Central memory CD8-positive, alpha-beta T cell (primary cell): ENCODE data around the gene NDUFA8.
A peak's percentile ranks its signal among the peaks of the same experiment; 100 is the strongest.

Experiments used
- ATAC-seq: fragments of 150-1000 bp; cut with Tn5 transposase; replicated peaks from 2 replicates; pipeline ENCODE4 v1.10.0; 2022; ENCODE audit warnings: mild to moderate bottlenecking, moderate FRiP score, moderate number of reproducible peaks; ENCODE audit not compliant: poor library complexity, severe bottlenecking; ENCODE audit errors: extremely low read depth
- DNase-seq, 2 donors: peaks; one replicate each; pipeline ENCODE4 v3.0.0; 2021; ENCODE audit warnings: low spot score in 2 of 2
- H3K27ac Mint-ChIP-seq: one replicate; pipeline ENCODE4 v1.8.0; 2022; ENCODE audit warnings: low read depth, mild to moderate bottlenecking, moderate library complexity, mixed read lengths
- H3K27me3 Mint-ChIP-seq: one replicate; pipeline ENCODE4 v1.8.0; 2022; ENCODE audit warnings: mixed read lengths
- H3K36me3 Mint-ChIP-seq: one replicate; pipeline ENCODE4 v1.8.0; 2022; ENCODE audit warnings: mild to moderate bottlenecking, moderate library complexity, mixed read lengths; ENCODE audit not compliant: insufficient read depth
- H3K4me1 Mint-ChIP-seq: one replicate; pipeline ENCODE4 v1.8.0; 2022; ENCODE audit warnings: mixed read lengths
- H3K4me3 Mint-ChIP-seq: one replicate; pipeline ENCODE4 v1.8.0; 2022; ENCODE audit warnings: mild to moderate bottlenecking, moderate library complexity, mixed read lengths
- H3K9me3 Mint-ChIP-seq: one replicate; pipeline ENCODE4 v1.8.0; 2022; ENCODE audit warnings: mixed read lengths

The NDUFA8 gene

GRCh38 chr9:122159026-122159924 lies at the start of gene NDUFA8, which contains the start of gene MORN5:
Gene NDUFA8, minus strand, starts transcription at chr9:122159779. Its CDS starts 102 bp downstream, at chr9:122159677.
Gene MORN5, plus strand, starts transcription at chr9:122159908. Its CDS starts 65 bp downstream, at chr9:122159973.
- peak; percentile 84 for ATAC-seq
- Mint-ChIP-seq H3K4me1 (peaks cover 40% of the 10 kb centered on the region), H3K27me3 (peaks cover 30% of the 10 kb centered on the region), H3K4me3 (peak within 1 kb of the TSS; percentile 95), H3K36me3 (peaks cover 8% of the 10 kb centered on the region), H3K9me3 (no peaks in the 10 kb centered on the region), H3K27ac (peak within 1 kb of the TSS; percentile 97)
- DNase-seq: peak; percentile 93

- Mint-ChIP-seq H3K27ac (no peak overlapping the region), H3K27me3 (peaks cover 58% of the 10 kb centered on the region)
- no peak for DNase-seq
Observed at GRCh38 chr9:122207096-122207495, 47.5 kb upstream of the NDUFA8 start.

GRCh38 chr9:122206118-122207046 lies 46.8 kb upstream of the NDUFA8 start:
- H3K9me3 Mint-ChIP-seq: no peaks in the 10 kb centered on the region
- H3K4me3 Mint-ChIP-seq: no peak overlapping the region
- no peak for ATAC-seq
- no peaks in the 10 kb centered on the region for H3K36me3 Mint-ChIP-seq
- H3K27ac Mint-ChIP-seq: no peak overlapping the region
- no peak for DNase-seq
- no peaks in the 10 kb centered on the region for H3K4me1 Mint-ChIP-seq
- peaks cover 51% of the 10 kb centered on the region for H3K27me3 Mint-ChIP-seq

More at GRCh38 chr9:122207096-122207495, 47.5 kb upstream of the NDUFA8 start:
- ATAC-seq: no peak
- H3K36me3 Mint-ChIP-seq: no peaks in the 10 kb centered on the region
- no peak overlapping the region for H3K4me3 Mint-ChIP-seq
- no peaks in the 10 kb centered on the region for H3K9me3 Mint-ChIP-seq
- no peaks in the 10 kb centered on the region for H3K4me1 Mint-ChIP-seq

GRCh38 chr9:122205176-122205575 lies 45.6 kb upstream of the NDUFA8 start:
- DNase-seq (no peak), ATAC-seq (no peak)
- Mint-ChIP-seq H3K36me3 (no peaks in the 10 kb centered on the region), H3K27ac (no peak overlapping the region), H3K4me1 (no peaks in the 10 kb centered on the region), H3K27me3 (peaks cover 39% of the 10 kb centered on the region), H3K4me3 (no peak overlapping the region), H3K9me3 (no peaks in the 10 kb centered on the region)

- DNase-seq (no peak), ATAC-seq (no peak)
- H3K27me3 Mint-ChIP-seq: peaks cover 32% of the 10 kb centered on the region
- H3K27ac Mint-ChIP-seq: no peak overlapping the region
- no peaks in the 10 kb centered on the region for H3K4me1 Mint-ChIP-seq
- H3K4me3 Mint-ChIP-seq: no peak overlapping the region
- no peaks in the 10 kb centered on the region for H3K9me3 Mint-ChIP-seq
- no peaks in the 10 kb centered on the region for H3K36me3 Mint-ChIP-seq
Observed at GRCh38 chr9:122204491-122204890, 44.9 kb upstream of the NDUFA8 start.

- Mint-ChIP-seq H3K36me3 (no peaks in the 10 kb centered on the region), H3K27ac (no peak overlapping the region), H3K4me1 (no peaks in the 10 kb centered on the region), H3K27me3 (peaks cover 31% of the 10 kb centered on the region), H3K9me3 (no peaks in the 10 kb centered on the region), H3K4me3 (no peak overlapping the region)
- ATAC-seq (no peak), DNase-seq (no peak)
Observed at GRCh38 chr9:122204055-122204454, 44.5 kb upstream of the NDUFA8 start.

- Mint-ChIP-seq H3K4me3 (no peak overlapping the region), H3K9me3 (no peaks in the 10 kb centered on the region), H3K27me3 (peaks cover 22% of the 10 kb centered on the region), H3K4me1 (no peaks in the 10 kb centered on the region), H3K27ac (no peak overlapping the region), H3K36me3 (no peaks in the 10 kb centered on the region)
- no peak for DNase-seq
- no peak for ATAC-seq
Observed at GRCh38 chr9:122202111-122202510, 42.5 kb upstream of the NDUFA8 start.

GRCh38 chr9:122201641-122202040 lies 42.1 kb upstream of the NDUFA8 start:
- DNase-seq (no peak), ATAC-seq (no peak)
- Mint-ChIP-seq H3K27me3 (peaks cover 22% of the 10 kb centered on the region), H3K27ac (no peak overlapping the region), H3K36me3 (no peaks in the 10 kb centered on the region), H3K9me3 (no peaks in the 10 kb centered on the region), H3K4me1 (no peaks in the 10 kb centered on the region), H3K4me3 (no peak overlapping the region)

- Mint-ChIP-seq H3K9me3 (no peaks in the 10 kb centered on the region), H3K27ac (no peak overlapping the region), H3K4me1 (no peaks in the 10 kb centered on the region), H3K27me3 (peaks cover 16% of the 10 kb centered on the region), H3K36me3 (no peaks in the 10 kb centered on the region), H3K4me3 (no peak overlapping the region)
- ATAC-seq (no peak), DNase-seq (no peak)
Observed at GRCh38 chr9:122200960-122201595, 41.5 kb upstream of the NDUFA8 start.

GRCh38 chr9:122197882-122198281 lies 38.3 kb upstream of the NDUFA8 start:
- Mint-ChIP-seq H3K9me3 (no peaks in the 10 kb centered on the region), H3K27me3 (peaks cover 16% of the 10 kb centered on the region), H3K27ac (no peak overlapping the region), H3K36me3 (no peaks in the 10 kb centered on the region), H3K4me1 (no peaks in the 10 kb centered on the region), H3K4me3 (no peak overlapping the region)
- ATAC-seq (no peak), DNase-seq (no peak)

GRCh38 chr9:122197426-122197825 lies 37.8 kb upstream of the NDUFA8 start:
- Mint-ChIP-seq H3K9me3 (no peaks in the 10 kb centered on the region), H3K4me3 (no peak overlapping the region), H3K27me3 (peaks cover 16% of the 10 kb centered on the region), H3K4me1 (no peaks in the 10 kb centered on the region), H3K36me3 (no peaks in the 10 kb centered on the region), H3K27ac (no peak overlapping the region)
- DNase-seq (no peak), ATAC-seq (no peak)

- H3K27ac Mint-ChIP-seq: no peak overlapping the region
- no peaks in the 10 kb centered on the region for H3K4me1 Mint-ChIP-seq
- H3K4me3 Mint-ChIP-seq: no peak overlapping the region
- no peaks in the 10 kb centered on the region for H3K36me3 Mint-ChIP-seq
- no peaks in the 10 kb centered on the region for H3K9me3 Mint-ChIP-seq
- H3K27me3 Mint-ChIP-seq: peaks cover 16% of the 10 kb centered on the region
- ATAC-seq (no peak), DNase-seq (no peak)
Observed at GRCh38 chr9:122195875-122196274, 36.3 kb upstream of the NDUFA8 start.
